ENCODE measurements around the gene CAST.

Gene CAST

GRCh38 chr5:96645091-96645490 is 17.1 kb upstream of the CAST start:
- DNase-seq = no peak

DNA sequence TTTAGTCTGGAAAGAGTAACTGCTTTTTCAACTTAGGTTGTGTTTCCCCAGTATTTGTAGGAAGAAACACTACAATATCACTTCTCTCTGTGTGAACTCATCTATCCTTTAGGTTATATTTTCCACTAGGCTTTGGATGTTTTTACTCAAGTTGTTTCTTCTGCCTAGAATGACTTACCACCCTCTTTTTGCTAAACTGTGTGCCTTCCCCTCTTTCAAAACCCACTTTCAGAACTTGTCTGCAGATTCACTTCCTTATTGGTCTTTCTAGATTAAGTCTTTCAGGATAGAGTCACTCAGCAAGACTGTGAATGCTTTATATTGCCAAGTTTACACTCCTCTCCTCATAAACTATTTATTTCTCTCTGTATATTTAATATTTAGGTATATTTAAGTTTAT is 14.2 kb upstream of the CAST start:
- no peak for DNase-seq

DNA sequence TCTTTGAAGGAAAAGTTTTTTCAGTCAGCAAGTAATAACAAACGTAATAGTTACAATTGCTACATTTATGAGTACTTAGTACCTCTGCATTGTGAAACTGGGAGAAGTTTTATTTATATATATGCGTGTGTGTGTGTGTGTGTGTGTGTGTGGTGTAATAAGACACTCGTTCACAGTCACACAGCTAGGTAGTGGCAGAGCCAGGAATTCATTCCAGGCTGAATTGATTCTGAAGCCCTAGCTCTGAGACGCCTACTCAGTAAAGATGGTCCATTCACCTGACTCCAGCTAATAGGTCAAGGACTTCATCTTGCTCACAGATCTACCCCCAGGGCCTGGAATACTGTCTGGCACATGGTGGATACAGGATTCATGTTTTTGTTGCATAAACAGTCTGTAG is 13.6 kb upstream of the CAST start:
- DNase-seq = no peak

DNA sequence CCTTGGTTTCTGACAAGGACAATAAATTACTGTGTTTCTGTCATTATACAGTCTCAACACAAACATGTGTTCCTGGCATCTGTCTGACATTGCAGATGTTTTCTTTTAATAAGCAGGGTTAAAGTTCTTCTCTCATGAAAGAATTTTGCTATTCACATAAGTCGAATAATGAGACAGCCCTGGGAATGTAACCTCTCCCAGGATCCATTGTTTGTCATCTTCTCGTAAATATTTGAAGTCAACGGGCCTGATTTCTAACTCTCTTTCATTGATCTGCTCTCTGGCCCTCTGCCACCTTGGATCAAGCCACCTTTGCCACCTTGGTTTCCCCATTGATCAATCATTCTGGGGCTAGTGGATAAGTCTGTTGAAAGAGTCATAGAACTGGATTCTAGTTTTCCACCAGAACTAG is 12.9 kb upstream of the CAST start:
- no peak for DNase-seq

GRCh38 chr5:96649681-96650540 is 12.3 kb upstream of the CAST start:
- DNase-seq = no peak

GRCh38 chr5:96651047-96651446 is 11.1 kb upstream of the CAST start:
- no peak for DNase-seq

DNA sequence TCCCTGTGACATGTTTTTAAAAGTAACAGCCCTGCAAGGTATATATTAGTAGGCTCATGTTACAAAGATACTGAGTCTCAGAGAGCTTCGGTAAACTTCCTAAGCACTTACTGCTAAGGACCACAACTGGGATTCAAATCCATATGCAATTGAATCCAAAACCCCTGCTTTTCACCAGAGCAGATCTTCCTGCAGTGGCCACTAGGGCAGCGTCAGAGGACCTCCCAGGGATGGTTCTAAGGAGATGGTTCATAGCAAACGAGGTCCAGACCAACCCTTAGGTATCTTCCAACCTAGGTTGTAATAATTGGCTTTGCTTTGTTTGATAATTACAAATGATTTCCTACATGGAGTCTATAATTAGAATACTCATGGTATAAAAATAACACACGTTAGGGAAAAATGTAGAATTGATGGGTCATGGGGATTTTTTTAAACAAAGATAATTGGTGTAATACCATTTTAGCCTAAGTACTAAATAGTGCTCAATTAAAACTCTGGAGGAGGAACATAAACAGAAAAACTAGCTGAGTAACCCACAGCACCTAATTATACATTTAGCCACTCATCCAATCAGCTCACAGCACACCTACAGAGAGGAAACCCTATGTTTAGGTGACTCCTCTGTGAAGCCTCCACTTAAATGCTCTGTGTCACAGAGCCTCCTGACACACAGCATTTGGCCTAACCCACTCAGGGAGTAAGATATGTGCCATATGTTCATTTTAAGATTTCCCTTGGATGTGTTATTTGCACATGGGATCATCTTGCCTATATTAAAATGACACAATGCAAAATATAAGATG is 10.0 kb upstream of the CAST start:
- DNase-seq = no peak

DNA sequence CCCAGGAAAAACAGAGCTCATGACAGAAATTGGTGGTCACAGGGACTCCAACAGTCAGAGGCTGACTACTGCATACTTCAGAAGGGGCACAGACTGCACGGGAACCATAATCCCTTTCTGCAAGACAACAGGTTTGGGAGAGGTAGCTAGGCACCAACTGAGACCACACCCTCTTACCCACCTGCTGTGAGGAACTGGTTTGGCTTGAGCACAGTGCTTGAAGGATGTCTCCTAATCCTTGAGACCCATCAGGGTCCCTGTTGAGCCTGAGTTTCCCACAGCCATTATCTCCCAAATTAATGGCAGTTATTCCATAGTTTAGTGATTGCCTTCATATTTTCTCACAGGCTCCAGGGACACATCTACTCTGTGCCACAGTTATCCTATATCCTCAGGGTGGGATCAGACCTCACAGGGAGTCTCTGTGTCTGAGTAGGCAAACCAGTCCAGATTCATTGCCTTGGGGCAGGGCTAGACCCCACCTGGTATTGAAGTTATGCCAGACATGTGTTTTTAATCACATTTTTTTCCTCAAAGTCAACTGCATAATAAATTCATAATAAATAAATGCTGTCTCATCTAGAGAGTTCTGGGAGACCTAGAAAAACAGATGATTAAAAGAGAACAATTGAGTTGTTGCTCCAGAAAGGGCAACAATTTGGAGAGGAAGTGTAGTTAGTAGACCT is 9.3 kb upstream of the CAST start:
- DNase-seq = no peak

DNA sequence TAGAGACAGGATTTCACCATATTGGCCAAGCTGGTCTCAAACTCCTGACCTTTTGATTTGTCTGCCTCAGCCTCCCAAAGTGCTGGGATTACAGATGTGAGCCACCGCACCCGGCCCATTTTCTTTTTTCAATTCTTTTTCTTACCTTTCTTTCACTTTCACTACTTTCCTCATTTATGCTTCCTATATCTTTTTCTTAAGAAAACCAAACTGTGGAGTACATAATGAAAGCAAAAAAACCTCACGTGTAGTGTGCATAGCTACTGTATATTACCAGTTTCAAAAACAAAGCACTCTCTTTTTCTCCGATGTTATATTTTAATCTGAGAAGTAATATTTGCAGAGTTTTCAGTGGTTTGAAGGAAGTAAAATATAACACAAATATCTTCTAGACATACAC is 8.0 kb upstream of the CAST start:
- no peak for DNase-seq

GRCh38 chr5:96655085-96655484 is 7.1 kb upstream of the CAST start:
- no peak for DNase-seq

- no peak for DNase-seq
Measured at GRCh38 chr5:96655506-96655905, 6.7 kb upstream of the CAST start.

GRCh38 chr5:96657068-96657467 is 5.1 kb upstream of the CAST start:
- peak; percentile 56 for DNase-seq

GRCh38 chr5:96658272-96658671 is 3.9 kb upstream of the CAST start:
- no peak for DNase-seq

- no peak for DNase-seq
Measured at GRCh38 chr5:96659170-96659569, 3.0 kb upstream of the CAST start.

DNA sequence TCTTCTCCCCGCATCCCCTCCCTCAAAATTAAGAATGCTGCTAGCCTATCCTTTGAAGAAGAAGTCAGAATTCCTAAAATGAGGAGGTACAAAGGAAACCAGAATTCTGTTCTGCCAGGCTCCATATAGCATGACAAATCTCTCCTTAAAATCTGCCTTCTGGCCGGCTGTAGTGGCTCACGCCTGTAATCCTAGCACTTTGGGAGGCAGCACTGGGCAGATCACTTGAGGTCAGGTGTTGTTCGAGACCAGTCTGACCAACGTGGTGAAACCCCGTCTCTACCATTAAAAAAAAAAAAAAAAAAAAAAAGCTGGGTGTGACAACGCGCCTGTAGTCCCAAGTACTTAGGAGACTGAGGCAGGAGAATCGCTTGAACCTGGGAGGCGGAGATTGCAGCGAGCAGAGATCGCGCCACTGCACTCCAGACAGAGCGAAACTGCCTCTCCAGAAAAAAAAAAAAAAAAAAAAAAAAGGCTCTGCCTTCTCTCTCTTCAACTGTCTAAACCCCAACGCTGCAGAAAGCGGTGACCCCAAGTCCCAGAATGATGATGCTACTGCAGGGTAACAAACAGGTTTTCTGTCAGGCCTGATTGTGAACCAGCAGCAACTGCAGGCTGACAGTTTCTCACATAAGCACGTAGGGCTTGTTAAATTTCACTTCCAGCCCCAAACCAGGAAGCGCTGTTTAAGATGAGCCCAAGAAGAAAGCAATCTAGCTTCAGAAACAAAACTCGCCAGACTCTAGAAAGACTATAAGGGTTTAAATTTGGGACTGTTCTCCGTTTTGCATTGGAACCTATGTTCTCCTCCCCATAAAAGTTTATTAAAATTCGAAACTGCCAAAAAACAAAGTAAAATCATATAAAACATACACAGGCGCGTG is 963 bp upstream of the CAST start:
- peak; percentile 30 for DNase-seq

- peak; percentile 90 for DNase-seq
Measured at GRCh38 chr5:96662725-96663518, 746 bp downstream of the CAST start.

DNA sequence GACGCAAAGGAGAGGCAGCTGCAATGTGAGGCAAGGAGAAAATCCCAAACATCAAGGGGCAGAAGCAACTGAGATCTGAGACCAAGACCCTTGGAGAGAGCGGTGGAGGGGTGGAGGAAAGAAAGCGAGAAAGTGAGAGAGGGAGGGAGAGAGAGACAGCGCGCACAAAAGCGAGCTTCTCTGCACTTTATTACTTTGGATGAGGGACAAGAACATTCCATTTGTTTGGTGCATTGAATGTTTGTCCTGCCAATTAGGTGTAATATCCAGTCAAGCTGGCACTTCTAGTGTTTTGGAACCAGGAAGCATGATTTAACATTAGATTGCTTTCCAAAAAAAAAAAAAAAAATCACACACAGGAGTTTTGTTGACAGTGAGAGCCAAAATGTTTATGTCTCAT is 1.4 kb downstream of the CAST start:
- DNase-seq = no peak

DNA sequence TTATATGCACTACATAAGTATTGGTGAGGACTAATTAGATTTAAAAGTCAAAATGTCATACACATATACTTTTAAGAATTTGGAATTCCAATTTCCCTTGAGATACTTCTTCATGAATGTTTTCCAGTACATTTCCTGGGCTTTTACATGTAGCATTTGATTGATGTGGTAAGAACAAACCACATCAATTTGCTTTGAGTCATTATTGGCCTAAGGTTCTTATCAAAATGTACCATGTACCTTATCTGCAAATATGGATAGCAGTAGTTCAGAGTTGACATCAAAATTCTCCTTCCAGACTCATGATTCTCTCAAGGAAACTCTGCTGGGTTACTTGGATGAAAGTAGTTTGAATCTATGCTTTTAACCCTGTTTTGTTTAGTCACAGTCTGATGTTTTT is 2.5 kb downstream of the CAST start:
- DNase-seq = no peak

DNA sequence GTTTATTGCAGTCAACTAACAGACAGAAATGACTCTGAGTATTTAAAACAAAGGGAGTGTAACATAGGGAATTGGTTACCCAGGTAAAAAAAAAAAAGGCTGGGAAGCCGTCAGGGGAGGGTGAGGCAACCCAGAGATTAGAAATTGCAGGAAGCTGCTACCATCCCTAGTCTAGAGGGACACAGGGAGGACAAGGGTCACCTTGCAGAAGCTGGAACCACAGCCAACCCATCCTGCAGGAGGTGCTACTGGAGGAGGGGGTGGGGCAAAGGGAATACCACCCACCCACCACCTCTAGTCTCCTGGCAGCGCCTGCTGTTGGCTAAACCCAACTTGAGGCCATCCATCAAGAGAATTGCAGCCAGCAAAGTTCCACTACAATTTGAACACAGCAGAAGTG is 6.5 kb downstream of the CAST start:
- DNase-seq = no peak

GRCh38 chr5:96669909-96670308 is 7.7 kb downstream of the CAST start:
- no peak for DNase-seq

- DNase-seq = no peak
Measured at GRCh38 chr5:96671441-96671840, 9.3 kb downstream of the CAST start.

- DNase-seq = no peak
Measured at GRCh38 chr5:96673127-96673526, 11.0 kb downstream of the CAST start.
